GM21447 (cell line): Measurements from ENCODE around the gene INKA2.
"Not testable (repeated sequence)": the region's sequence is repeated elsewhere in the genome, so short reads cannot be mapped to it uniquely, and the experiment has no call there.

Experiments used
- ATAC-seq: cut with Tn5 transposase; IDR thresholded peaks from one replicate; pipeline ENCODE4 v1.9.1; 2021; ENCODE audit not compliant: unreplicated experiment

The INKA2 gene

DNA sequence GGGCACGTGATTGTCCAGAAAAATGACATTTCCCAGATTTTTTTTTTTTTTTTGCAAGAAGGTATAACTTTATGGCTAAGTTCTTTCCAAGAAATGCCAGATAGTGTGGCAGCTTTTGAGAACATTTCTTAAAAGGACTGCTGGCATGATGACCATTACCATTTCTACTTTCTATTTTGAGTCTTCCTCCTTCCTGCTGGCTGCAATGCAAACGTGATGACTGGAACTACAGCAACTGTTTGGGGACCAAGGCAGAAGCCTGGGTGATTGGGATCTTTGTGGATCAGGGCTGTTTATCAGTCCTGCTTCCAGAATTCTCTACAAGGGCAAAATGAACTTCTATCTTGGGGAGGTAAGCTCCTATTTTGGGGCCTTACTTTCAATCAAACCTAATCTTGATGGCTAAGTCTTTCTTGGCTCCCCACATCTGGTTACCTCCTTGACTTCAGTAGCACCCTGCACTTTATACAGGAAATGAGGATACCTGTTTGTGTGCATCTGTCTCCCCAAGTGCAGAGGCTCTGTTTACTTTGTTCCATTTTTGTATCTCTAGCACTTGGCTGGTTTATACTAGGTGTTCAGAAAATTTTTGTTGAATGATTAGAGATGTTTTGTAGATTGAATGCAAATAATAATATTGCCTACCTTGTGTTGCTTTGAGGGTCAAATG, 12.8 kb upstream of the INKA2 start:
- ATAC-seq: no peak

- ATAC-seq: no peak
These were observed 11.7 kb upstream of the INKA2 start for GRCh38 chr1:111750856-111751255.

- no peak for ATAC-seq
These were observed 10.4 kb upstream of the INKA2 start for GRCh38 chr1:111749628-111750027.

GRCh38 chr1:111747947-111748346, 8.8 kb upstream of the INKA2 start:
- no peak for ATAC-seq

GRCh38 chr1:111747282-111747734, 8.1 kb upstream of the INKA2 start:
- ATAC-seq: no peak

GRCh38 chr1:111746614-111746999, 7.4 kb upstream of the INKA2 start:
- ATAC-seq: no peak

GRCh38 chr1:111745675-111746613, 6.7 kb upstream of the INKA2 start:
- no peak for ATAC-seq

DNA sequence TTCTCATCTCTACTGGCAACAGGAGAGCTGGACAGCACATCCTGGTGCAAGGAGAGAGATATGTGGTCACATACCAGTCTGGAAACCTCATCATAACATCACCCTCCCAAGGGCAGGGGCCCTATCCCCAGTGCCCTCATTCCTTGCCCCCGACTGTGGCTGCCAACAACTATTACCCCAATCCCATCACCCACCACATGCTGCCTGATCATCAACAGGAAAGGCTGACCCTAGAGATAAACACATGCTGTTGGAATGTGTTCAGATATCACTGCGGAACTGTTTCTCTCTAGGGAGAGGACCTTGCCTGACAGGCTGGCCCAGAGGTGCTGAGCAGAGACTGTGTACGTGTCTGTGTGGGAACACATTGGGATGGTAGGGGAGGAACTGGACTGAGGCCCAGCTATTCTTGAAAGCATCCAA, 4.5 kb upstream of the INKA2 start:
- ATAC-seq: no peak

GRCh38 chr1:111742938-111743549, 3.8 kb upstream of the INKA2 start:
- ATAC-seq: no peak

GRCh38 chr1:111742292-111742691, 3.1 kb upstream of the INKA2 start:
- ATAC-seq: not testable (repeated sequence)

GRCh38 chr1:111739925-111740765, 950 bp upstream of the INKA2 start:
- ATAC-seq: peak; percentile 20

DNA sequence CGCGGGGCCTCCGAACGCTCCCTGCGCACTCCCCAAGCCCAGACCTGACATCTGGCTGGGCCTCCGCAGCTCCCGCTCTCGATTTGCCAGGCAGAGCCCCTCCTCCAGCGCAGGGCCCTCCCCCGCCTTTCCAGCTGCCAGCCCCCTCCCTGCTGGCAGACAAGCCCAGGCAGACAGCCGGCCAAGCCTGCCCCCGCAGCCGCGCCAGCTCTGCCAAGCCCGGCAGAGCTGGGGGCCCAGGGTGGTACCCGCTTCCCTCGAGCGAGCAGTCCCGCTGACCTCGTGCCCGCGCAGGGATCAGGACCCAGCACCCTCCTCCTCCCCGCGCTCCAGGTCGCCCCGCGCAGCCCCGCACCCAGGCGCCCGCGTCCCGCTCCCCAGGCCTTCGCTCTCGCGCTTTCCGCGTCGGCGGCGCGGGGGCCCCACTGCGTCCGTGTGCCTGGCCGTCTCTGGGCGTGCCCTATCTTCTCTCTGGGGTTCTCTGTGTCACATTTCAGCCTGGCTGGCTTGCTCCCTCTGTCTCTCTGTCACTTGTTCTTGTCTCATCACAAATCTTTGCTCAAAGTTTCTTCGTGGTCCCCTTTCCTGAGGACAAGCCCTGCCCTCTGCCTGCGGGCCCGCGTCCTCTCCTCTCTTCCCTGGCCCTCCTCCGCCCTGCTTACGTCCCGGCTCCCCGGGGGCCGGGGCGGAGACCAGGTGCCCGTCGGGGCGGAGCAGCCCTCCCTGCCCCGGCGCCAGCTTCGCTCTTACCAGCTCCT, 580 bp downstream of the INKA2 start:
- ATAC-seq: peak; percentile 42

- ATAC-seq: no peak
These were observed 1.1 kb downstream of the INKA2 start for GRCh38 chr1:111738133-111738435.

- no peak for ATAC-seq
These were observed 1.7 kb downstream of the INKA2 start for GRCh38 chr1:111737216-111738132.

DNA sequence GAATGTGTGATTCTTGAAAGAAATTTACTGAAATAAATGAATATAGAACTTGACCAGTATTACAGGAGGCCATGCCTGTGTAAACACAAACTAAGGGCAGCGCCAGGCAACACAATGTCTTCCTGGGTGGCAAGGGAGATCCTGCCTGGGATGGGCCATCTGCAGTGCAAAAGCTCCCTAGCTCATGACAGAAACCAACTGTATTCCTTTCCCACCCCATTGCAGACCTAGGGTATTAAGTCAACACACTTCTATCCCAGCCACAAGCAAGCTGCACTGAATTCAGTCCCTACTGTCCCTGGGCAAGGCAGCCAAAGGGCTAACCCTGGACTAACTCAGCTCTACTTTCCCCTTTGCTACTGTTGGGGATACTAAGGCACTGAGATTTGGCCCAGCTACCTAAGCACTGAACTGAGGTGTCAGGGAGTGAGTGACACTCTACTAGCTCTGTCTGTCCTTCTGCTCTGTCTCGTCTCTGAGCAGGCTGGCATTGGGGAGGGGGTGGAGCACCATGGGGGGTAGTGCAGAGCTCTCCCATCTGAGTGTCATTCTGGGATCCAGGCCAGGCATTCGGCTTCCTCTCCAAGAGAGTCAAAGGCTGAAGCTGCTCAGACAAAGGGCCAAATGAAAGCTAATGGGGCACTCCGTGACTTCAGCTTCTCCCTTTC, 2.5 kb downstream of the INKA2 start:
- no peak for ATAC-seq

- no peak for ATAC-seq
These were observed 3.2 kb downstream of the INKA2 start for GRCh38 chr1:111735858-111736544.

DNA sequence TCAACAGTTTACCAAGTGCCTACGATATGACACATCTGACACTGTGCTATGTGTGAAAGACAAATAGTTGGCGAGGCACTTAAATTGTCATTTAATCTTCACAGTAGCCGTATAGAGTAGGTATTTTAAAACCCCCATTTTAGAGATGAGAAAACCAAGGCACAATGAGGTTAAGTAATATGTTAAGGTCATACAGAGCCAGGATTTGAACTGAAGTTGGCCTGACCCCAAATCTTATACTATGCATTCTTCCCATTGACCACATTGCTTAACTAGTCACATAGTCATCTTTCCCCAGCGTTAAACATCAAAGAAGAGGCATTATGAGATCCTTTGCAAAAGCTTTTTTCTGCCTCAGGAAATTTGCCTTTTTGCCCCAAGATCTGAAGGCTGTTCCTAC, 3.9 kb downstream of the INKA2 start:
- no peak for ATAC-seq

DNA sequence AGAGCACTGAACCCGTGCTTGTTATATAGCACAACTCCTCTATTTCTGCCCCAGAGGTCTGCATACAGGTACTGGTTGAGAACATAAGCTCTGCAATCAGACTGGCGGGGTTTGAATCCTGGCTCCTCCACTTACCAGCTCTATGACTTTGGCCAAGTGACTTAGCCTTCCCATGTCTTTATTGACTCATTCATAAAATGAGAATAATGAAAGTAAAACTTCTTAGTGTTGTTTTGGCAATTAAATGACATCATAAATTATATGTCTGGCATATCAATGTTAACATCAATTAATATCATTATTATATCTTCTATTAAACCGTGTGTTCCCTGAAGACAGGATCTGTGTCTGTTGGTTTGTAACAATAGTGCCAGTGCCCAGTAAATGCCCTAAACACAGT, 4.3 kb downstream of the INKA2 start:
- no peak for ATAC-seq
